ENCODE data around the gene VEZT.
A peak's percentile ranks its signal among the peaks of the same experiment; 100 is the strongest.
"Not testable (repeated sequence)": the region's sequence is repeated elsewhere in the genome, so short reads cannot be mapped to it uniquely, and the experiment has no call there.

VEZT gene

DNA sequence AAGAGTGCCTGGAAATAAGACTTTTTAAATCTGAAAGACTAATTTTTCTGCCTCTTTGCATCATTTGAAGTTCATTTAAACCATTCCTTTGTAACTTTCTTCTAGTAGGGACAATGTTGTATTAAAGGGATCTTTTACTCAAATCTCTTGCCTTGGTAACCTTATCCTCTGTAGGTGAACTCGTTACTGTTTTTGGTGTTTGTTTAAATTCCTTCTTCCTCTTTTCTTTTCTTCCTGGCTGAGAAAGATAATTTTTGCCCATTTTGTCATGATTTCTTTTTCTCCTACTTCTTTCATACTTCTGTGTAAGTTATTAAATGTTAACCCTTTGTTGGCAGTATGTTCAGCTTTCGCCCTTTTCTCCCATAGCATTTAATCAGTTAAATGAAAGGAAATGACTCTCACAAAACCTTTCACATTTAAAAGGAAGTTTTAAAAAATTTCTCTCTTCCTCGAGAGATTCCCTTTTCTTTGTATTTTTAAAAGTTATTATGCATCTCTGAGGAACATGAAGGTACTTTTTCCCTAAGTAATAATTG lies 10.3 kb downstream of the VEZT start:
- DNase-seq, result no peak

DNA sequence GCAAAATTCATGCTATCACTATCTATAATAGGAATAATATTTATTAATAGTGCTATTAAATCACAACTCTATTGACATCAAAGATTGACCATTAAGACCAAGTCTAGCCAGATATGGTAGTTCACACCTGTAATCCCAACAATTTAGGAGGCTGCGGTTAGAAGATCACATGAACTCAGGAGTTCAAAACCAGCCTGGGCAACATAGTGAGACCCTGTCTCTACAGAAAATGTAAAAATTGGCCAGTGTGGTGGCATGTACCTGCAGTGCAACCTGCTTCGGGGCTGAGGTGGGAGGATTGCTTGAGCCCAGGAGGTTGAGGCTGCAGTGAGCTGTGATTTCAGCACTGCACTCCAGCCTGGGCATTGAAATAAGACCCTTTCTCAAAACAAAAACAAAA lies 11.0 kb downstream of the VEZT start:
- no peak for DNase-seq

DNA sequence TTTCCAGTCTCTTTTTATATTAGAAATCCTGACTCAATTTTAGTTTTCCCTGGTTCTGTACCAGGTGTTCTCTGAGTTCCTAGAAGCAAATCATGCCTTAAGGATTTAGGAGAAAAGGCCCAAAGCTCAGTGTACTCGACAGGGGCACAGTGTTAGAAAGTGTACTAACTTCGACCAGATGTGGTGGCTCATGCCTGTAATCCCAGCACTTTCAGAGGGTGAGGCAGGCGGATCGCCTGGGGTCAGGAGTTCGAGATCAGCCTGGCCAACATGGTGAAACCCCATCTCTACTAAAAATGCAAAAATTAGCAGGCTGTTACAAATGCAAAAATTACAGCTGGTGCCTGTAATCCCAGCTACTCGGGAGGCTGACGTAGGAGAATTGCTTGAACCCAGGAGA lies 12.0 kb downstream of the VEZT start:
- no peak for DNase-seq

DNA sequence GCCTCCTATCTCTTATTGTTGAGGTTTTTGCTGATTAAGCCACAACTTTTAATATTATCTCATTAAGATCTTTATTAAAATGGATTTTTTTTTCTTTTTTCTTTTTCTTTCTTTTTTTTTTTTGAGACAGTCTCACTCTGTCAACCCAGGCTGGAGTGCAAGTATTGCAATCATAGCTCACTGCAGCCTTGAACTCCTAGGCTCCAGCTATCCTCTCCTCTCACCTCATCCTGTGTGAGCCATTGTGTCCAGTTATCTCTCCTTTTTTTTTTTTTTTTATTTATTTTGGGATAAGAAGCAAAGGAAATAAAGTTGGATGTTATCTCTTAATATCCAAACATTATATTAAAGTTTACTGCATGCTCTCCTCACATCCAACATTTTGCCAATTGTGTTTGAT lies 12.7 kb downstream of the VEZT start:
- DNase-seq, result no peak

DNA sequence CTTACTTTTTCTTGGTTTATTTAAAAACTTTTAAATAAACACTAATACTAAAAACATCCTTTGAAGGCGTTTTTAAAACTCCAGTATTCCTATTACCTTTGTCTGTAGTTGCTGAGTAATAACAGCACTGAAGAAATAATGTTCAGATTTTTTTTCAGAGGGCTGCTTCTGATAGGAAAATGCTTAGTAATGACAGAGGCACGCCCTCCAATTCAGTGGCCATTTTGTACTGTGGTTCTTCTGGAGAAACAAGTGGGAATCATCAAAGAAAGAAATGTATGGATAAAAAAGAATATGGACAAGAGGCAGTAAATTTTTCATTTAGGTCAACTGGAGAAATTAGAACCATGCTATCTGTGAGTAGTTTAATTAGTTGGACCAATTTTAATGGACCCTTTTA lies 13.6 kb downstream of the VEZT start:
- no peak for DNase-seq

DNA sequence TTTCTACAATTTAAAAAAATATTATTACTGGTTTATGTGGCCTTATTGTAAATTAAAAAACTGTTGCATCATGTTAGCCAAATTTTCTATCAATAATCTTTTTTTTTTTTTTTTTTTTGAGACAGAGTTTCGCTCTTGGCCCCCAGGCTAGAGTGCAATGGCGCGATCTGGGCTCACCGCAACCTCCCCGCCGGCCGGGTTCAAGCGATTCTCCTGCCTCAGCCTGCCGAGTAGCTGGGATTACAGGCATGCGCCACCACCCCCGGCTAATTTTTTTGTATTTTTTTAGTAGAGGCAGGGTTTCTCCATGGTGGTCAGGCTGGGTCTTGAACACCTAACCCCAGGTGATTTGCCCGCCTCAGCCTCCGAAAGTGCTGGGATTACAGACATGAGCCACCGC lies 16.6 kb downstream of the VEZT start:
- DNase-seq, result not testable (repeated sequence)

DNA sequence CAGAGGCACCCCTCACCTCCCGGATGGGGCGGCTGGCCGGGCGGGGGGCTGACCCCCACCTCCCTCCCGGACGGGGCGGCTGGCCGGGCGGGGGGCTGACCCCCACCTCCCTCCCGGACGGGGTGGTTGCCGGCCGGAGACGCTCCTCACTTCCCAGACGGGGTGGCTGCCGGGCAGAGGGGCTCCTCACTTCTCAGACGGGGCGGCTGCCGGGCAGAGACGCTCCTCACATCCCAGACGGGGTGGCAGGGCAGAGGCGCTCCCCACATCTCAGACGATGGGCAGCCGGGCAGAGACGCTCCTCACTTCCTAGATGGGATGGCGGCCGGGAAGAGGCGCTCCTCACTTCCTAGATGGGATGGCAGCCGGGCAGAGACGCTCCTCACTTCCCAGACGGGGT lies 18.0 kb downstream of the VEZT start:
- not testable (repeated sequence) for DNase-seq

DNA sequence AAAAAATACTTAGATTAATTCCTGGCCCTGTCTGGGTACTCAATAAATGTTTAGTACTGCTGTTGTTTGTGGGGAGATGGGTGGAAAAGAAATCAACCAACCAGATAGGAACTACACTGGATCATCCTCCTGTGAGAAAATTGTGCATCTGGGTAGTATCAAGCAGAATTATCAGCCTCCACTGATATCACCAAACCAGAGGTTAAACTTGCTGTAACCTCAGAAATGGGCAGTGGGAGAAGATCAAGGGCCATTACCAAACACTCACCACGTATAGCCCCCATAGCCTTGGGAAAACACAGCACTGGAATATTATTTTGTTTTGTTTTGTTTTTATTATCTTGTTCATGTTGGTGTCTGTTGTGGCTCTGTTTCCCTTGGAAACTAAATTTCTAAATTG lies 19.7 kb downstream of the VEZT start:
- DNase-seq, result no peak

DNA sequence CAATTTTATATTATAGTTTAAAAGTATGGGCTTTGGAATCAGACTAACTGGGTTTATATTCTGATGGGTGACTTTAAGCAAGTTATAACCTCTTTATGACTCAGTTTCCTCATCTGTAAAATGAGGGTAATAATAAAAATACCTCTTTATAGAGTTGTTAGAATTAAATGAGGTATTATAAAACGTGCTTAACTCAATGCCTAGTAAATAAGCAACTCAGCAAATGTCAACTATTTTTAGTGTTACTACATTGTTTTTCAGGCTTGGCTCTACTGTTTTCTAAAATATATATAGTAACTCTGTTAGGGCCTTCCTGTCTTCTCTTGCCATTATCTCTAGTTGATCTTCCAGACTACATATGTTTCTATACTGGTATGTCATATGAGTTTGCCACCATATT lies 20.5 kb downstream of the VEZT start:
- no peak for DNase-seq

DNA sequence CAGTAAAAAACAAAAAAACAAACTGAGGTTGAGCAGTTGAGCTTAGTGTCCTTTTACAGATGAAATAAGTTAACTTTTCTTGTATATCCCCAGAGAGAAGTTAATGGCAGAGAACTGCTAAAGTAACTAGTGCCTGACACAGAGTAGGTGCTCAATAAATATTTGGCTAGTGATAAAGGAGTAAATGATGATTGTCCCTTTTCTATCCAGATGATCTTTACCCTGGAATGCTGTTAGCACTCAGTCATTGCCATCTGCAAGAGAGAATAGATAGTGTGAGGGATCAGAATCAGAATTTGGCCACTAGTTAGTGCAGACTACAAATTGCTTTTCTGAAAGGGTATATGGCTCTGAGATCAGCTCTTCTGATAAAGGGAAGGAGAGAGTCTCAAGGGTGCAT lies 21.6 kb downstream of the VEZT start:
- no peak for DNase-seq

DNA sequence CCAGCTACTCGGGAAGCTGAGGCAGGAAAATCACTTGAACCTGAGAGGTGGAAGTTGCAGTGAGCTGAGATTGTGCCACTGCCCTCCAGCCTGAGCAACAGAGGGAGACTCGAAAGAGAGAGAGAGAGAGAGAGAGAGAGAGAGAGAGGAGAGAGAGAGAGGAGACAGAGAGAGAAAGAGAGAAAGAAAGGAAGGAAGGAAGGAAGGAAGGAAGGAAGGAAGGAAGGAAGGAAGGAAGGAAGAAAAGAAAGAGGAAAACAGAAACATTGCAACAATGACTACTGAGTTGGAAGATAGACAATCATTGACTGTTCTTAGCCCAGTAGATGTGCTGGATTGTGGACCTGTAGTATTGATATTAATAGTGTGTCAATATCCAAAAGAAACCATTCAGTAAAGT lies 22.2 kb downstream of the VEZT start:
- not testable (repeated sequence) for DNase-seq

DNA sequence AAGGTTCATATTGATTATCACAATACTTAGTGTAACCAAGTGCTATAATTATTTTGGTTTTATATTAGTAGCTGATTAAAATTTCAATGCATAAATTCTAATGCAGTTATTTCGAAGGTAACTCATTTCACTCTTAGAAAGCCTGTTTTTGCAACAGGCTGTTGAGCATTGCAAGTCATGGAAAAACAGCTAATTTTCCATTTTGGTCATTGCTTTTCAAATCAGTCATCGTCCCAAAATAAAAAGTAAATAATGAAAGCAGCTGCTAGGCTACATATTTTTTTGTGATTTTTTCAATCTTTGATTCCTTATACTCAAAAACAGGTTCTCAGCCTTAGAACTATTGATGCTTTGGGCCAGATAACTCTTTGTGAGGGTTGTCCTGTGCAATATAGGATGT lies 22.9 kb downstream of the VEZT start:
- DNase-seq, result peak; percentile 33

DNA sequence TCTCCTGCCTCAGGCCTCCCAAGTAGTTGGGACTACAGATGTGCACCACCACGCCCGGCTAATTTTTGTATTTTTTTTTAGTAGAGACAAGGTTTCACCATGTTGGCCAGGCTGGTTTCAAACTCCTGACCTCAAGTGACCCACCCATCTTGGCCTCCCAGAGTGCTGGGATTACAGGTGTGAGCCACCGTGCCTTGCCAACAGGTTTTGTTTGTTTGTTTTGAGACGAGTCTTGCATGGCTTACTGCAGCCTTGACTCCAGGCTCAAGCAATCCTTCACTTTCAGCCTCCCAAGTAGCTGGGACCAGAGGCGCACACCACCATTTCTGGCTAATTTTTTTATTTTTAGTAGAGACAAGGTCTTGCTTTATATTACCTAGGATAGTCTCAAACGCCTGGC lies 23.5 kb downstream of the VEZT start:
- DNase-seq, result not testable (repeated sequence)

DNA sequence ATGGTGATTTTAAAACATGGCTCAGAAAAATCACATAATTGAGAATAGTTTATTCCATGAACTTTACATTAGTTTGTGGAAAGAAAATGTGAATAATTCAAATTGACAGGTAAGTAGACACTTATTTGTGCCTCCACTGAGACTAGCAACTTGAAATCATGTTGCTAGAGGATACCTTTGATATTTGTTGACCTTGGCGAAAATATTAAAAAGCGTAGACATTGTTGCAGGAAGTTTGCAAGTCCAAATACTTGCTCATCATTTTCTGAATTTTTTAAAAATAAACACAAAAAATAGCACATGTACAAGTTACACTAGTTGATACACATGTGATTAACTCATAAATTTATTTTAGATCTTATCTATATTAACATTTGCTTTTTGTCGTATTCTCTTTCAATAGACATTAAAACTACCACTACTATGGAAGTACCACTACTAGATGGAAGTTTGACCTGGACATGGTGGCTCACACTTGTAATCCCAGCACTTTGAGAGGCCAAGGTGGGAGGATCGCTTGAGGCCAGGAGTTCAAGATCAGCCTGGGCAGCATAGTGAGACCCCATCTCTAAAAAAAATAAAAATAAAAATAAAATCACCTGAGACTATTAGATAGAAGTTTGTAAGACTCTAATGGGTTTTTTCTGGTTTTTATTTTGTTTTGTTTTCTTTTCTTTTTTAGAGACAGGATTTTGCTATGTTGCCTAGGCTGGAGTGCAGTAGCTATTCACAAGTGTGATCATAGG lies 24.3 kb downstream of the VEZT start:
- DNase-seq, result no peak

DNA sequence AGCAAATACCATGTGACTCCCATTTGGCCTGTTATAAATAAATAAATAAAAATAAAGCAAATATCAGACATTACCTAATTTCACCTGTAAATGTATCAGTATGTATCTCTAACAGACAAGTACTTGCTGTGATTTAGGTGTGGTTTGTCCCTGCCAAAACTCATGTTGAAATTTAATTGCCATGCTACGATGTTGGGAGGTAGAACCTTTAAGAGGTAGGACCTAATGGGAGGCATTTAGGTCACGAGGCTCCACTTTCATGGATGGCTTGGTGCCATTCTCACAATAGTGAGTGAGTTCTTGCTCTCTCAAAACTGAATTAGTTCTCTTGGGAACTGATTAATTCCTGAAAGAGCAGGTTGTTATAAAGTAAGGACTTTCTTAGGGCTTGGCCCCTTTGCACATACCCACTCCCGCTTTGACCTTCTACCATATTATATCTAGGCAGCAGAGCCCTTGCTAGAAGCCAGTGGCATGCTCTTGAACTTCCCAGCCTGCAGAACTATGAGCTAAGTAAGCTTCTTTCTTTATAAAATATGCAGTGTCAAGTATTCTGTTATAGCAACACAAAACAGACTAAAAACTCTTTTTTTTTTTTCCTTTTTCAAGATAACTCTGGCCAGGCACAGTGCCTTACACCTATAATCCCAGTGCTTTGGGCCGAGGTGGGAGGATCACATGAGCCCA lies 26.0 kb downstream of the VEZT start:
- DNase-seq, result no peak

DNA sequence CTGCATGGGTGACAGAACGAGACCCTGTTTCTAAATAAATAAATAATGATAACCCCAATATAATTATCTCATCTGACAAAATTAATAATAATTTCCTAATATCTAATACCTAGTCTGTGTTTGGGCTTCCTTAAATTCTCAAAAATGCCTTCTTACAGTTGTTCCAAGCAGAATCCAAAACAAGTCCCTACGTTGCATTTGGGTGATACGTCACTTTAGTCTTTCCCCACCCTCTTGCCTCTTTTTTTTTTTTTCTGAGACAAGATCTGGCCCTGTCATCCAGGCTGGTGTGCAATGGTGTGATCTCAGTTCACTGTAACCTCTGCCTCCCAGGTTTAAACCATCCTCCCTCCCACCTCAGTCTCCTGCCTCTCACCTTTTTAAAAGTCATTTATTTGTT lies 26.7 kb downstream of the VEZT start:
- no peak for DNase-seq

DNA sequence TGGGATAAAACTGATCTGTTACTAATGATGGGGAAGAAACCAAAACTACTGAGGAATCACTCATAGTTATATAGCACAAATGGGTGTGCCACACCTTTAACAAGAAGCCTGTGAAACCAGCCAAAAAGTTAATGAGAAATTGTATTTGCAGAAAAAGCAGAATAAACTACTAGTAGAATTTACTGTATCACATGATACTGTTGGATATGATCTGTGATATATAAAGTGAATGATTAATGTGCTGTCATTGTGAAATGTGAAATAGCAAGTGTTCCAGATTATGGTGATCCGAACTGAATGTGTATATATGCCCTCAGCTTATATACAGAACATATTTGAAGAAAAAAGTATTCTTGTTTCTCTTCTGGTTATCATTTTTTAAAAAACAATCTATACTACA lies 30.5 kb downstream of the VEZT start:
- DNase-seq, result no peak

DNA sequence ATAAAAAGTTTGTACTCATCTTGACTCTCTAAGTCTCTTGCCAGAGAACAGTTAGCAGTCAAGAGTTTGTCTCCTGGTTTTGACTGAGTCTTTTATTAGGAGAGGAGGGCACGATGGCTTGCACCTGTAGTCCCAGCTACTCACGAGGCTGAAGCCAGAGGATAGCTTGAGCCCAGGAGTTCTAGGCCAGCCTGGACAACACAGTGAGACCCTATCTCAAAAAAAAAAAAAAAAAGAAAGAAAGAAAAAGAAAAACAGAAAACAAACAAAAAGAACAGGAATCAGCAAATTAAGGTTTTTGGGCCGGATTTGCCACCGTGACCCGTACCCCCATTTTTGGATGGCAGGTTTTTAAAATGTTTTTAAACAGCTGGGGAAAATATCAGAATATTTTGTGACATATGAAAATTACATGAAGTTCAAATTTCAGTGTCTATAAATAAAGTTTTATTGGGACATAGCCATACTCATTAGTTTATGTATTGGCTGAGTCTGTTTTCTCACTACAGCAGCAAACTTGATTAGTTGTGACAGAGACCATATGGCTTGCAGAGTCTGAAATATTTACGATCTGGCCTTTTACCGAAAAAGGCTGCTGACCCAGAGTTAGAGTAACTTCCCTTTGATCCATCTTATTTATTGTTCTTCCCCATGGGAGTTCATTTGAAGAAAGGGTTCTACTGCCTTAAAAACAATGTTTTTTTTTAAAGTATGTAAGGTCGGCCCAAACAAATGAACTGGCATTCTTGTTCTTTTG lies 31.2 kb downstream of the VEZT start:
- DNase-seq, result no peak

DNA sequence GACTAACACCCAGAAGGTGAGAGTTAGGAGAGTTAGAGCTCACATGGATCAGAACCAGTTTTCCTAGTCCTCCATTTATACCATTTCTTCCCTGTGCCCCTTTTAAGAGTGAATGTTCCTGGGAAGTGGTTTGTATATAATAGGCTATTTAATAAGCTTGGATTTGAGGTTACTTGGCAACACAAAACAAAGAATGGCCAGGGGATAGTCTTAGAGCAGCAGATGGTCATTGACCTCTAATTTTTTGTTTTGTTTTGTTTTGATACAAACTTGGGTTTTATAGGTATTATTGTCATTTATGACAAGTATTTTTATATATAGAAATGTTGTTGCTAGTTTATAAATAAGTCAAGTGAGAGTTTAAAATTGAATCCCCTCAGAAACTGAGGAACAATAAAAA lies 35.8 kb downstream of the VEZT start:
- DNase-seq, result no peak

DNA sequence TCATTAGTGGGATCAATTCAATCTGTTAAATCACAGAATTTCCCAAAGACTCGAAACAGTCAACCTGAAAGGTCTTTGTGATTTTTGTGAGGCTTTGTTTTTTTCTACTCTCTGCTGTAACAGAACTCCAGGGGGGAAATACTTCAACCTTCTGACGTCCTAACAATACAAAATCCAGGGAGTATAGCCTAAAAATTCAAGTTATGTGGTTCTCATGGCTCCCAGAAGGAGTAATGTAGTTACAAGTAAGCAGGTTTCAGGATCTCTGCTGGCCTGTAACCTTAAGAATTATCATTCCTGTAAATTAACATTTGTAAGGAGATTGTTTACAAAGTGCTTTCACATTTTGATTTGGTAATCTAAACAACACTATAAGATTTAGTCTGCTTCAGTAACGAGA lies 39.9 kb downstream of the VEZT start:
- no peak for DNase-seq

DNA sequence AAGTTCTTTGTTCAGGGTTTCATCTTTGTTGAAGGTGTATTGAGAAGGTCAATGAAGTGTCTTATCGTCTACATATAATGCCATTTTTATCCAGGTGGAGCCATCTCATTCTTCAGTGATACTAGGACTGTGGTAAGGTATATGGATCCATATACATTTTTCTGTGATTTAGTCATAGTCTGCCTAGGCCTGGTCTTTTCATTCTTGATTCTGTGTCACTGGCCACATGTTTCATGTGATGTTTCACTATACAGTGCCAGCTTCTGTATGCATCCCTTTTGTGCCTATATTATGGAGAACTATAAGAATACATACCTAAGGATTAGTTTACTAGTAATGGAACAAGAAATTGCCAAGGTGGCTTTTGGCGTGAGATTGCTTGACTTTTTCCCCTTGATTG lies 40.5 kb downstream of the VEZT start:
- DNase-seq, result no peak

DNA sequence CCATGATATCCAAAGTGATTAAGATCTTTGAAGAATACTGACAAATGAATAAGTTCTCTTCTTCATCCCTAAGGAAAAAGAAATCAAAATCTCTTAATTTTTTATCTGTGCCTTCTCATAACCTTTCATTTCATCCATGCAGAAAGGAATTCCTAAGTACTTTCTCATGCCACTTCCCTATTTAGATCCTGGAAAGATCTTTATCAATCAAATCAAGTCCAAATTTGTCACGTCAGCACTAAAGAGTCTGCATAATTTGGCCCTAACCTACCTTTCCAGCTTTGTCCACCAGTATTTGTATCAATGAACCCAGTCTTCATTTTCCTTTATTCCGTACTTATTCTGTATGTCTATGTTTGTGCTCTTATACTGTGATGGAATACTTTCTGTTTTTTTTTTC lies 41.2 kb downstream of the VEZT start:
- DNase-seq, result no peak

DNA sequence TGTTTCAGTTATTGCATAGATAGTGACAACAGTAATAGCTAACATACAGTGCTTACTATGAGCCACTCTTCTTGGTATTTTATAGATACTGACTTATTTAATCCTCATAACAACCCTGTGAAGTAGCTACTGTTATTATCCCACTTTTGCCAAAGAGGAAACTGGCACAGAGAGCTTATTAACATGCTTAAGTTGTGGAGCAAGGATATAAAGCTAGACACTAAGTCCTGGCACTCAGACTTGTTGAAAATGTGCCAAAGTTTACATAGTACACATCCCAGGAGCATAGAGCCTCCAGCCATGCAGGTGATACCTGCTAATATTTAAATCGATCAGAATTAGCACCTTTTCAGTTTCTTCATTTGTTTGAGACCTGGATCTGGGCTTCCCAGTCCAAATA lies 41.8 kb downstream of the VEZT start:
- DNase-seq, result no peak

DNA sequence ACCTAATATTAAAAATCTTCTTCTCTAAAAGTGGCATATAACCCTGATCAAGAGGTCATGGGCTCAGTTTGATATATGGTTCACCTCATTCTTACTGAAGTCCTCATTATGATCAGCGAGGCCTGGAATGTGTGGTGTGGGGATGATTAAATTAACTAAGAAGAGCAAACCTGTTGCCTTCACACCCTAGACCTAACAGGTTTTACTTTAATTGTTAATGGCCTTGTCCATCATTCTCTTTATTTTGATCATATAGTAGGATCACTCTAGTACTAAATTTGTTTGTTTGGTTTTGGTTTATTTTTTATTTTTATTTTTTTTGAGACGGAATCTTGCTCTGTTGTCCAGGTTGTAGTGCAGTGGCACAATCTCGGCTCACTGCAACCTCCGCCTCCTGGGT lies 43.5 kb downstream of the VEZT start:
- no peak for DNase-seq
